Endothelial cell of umbilical vein (primary cell): Measurements from ENCODE around the gene AOC1. TPM values are rescaled to one million over a fixed set of nuclear protein-coding genes. Genes with fewer than 3 reads are reported as not detected.

Experiments used
- BruUV-seq: library from RNA; stranded (reverse); fragments of 400-500 nt; replicated peaks from 2 replicates; lab custom pipeline; 2021; lab: Mats Ljungman, UMichigan
- CTCF ChIA-PET: fragments of 300-600, 350-600 bp; sonication (Branson Sonifier 250); formaldehyde crosslinking; loops from one replicate; lab custom pipeline; 2021; ENCODE audit warnings: antibody characterized with exemption, inconsistent platforms; lab: Charles Lee
- POLR2A ChIA-PET: fragments of 300-600, 350-600 bp; sonication (Branson Sonifier 250); formaldehyde crosslinking; loops from one replicate; lab custom pipeline; 2021; ENCODE audit warnings: antibody characterized with exemption, inconsistent platforms; lab: Charles Lee
- DNase-seq: peaks from one replicate; pipeline ENCODE4 v3.0.0-alpha.2; 2011; ENCODE audit warnings: low read depth, low spot score
- FAIRE-seq: peaks from 2 replicates; lab custom pipeline; 2011; peaks lifted over from hg19 to GRCh38; lab: Jason Lieb, UNC
- H2AFZ ChIP-seq: 2 replicates; pipeline ENCODE4 v1.6.0; 2012; ENCODE audit warnings: low read depth, low read length, control low read depth, inconsistent platforms
- H3K27ac ChIP-seq: 2 replicates; pipeline ENCODE4 v1.5.1; 2011; ENCODE audit warnings: low read depth, mild to moderate bottlenecking, control low read depth, low read length, moderate library complexity; ENCODE audit not compliant: insufficient read depth
- H3K27me3 ChIP-seq, 2 experiments: 2 replicates each; pipeline versions ENCODE4 v1.6.0 to v1.6.1; 2011; ENCODE audit warnings: low read length in 2 of 2, mixed read lengths in 1 of 2; ENCODE audit not compliant: control insufficient read depth in 2 of 2, insufficient read depth in 2 of 2
- H3K36me3 ChIP-seq, 2 experiments: 2 replicates in 1 of 2; 3 replicates in 1 of 2; pipeline ENCODE4 v1.5.1; 2011; ENCODE audit warnings: low read length in 2 of 2, mild to moderate bottlenecking in 1 of 2, moderate library complexity in 1 of 2; ENCODE audit not compliant: control insufficient read depth in 2 of 2, insufficient read depth in 2 of 2; ENCODE audit errors: extremely low read depth in 1 of 2
- H3K4me1 ChIP-seq: 3 replicates; pipeline ENCODE4 v1.5.1; 2011; ENCODE audit warnings: mild to moderate bottlenecking, low read length; ENCODE audit not compliant: control insufficient read depth, insufficient read depth; ENCODE audit errors: extremely low read depth
- H3K4me2 ChIP-seq: 2 replicates; pipeline ENCODE4 v1.6.1; 2011; ENCODE audit warnings: low read length, control low read depth, mixed read lengths; ENCODE audit not compliant: insufficient read depth
- H3K4me3 ChIP-seq, 3 experiments: fragments of 200-600 bp in 1 of 3; sonication (generic), shearing (Covaris generic) in 1 of 3; replicated peaks in 1 of 3; 2 replicates each; pipeline ENCODE4 v1.5.1; 2011 to 2016; ENCODE audit warnings: control low read depth in 3 of 3, low read length in 3 of 3, mild to moderate bottlenecking in 2 of 3, inconsistent platforms in 1 of 3, low read depth in 1 of 3, moderate library complexity in 1 of 3; ENCODE audit not compliant: insufficient read depth in 1 of 3
- H3K79me2 ChIP-seq: 2 replicates; pipeline ENCODE4 v1.6.0; 2012; ENCODE audit warnings: low read length, inconsistent platforms; ENCODE audit not compliant: control insufficient read depth, insufficient read depth
- H3K9ac ChIP-seq: replicated peaks from 2 replicates; pipeline ENCODE3; 2011; ENCODE audit warnings: low read length, control low read depth; ENCODE audit not compliant: insufficient read depth; ENCODE audit errors: extremely low read depth
- H3K9me1 ChIP-seq: replicated peaks from 3 replicates; pipeline ENCODE4 v1.6.0; 2011; ENCODE audit warnings: mild to moderate bottlenecking, low read length; ENCODE audit not compliant: control insufficient read depth, insufficient read depth; ENCODE audit errors: extremely low read depth
- H3K9me3 ChIP-seq: replicated peaks from 2 replicates; pipeline ENCODE4 v1.5.1; 2012; ENCODE audit warnings: low read length, inconsistent platforms; ENCODE audit not compliant: control insufficient read depth, insufficient read depth
- H4K20me1 ChIP-seq: replicated peaks from 2 replicates; pipeline ENCODE3; 2011; ENCODE audit warnings: mild to moderate bottlenecking, low read length; ENCODE audit not compliant: control insufficient read depth, insufficient read depth; ENCODE audit errors: extremely low read depth
- EZH2 ChIP-seq: IDR thresholded peaks from 2 replicates; pipeline ENCODE4 v1.6.1; 2012; ENCODE audit warnings: borderline replicate concordance, low read depth, mild to moderate bottlenecking, moderate library complexity, low read length, inconsistent platforms; ENCODE audit not compliant: severe bottlenecking
- FOS ChIP-seq: IDR thresholded peaks from 2 replicates; pipeline ENCODE4 v1.6.1; 2011; ENCODE audit warnings: mild to moderate bottlenecking, low read length, moderate library complexity, borderline replicate concordance; ENCODE audit not compliant: insufficient read depth
- GATA2 ChIP-seq: IDR thresholded peaks from 2 replicates; pipeline ENCODE4 v1.7.0; 2011; ENCODE audit warnings: low read depth, mild to moderate bottlenecking, moderate library complexity, mixed read lengths, low read length; ENCODE audit not compliant: insufficient read length, insufficient read depth
- JUN ChIP-seq: IDR thresholded peaks from 2 replicates; pipeline ENCODE4 v1.6.1; 2011; ENCODE audit warnings: borderline replicate concordance, low read depth; ENCODE audit not compliant: insufficient read length, insufficient read depth
- MAX ChIP-seq: IDR thresholded peaks from 2 replicates; pipeline ENCODE4 v1.6.1; 2011; ENCODE audit not compliant: insufficient read depth, insufficient read length
- MYC ChIP-seq: IDR thresholded peaks from one replicate; pipeline ENCODE4 v1.6.1; 2011; ENCODE audit warnings: mild to moderate bottlenecking, low read depth, low read length
- POLR2A ChIP-seq: IDR thresholded peaks from 2 replicates; pipeline ENCODE4 v1.6.1; 2012; ENCODE audit warnings: low read depth, mild to moderate bottlenecking, control low read depth, low read length
- POLR2AphosphoS5 ChIP-seq: IDR thresholded peaks from 2 replicates; pipeline ENCODE4 v1.6.1; 2012; ENCODE audit warnings: low read depth, mild to moderate bottlenecking, control low read depth, low read length, moderate library complexity; ENCODE audit not compliant: insufficient read depth
- dilution Hi-C: fragments of 300-500 bp; cut with MboI; formaldehyde crosslinking; loops from one replicate; pipeline ENCODE4 v1.15.0; 2019; ENCODE audit warnings: low sequenced_read_pairs; ENCODE audit not compliant: extremely low pct_ligation_motif_present
- intact Hi-C: fragments of 100-400 bp; cut with micrococcal nuclease; formaldehyde crosslinking; loops from one replicate; pipeline ENCODE4 v1.10.0; 2022
- polyA plus RNA-seq, 4 experiments: library from polyadenylated mRNA; depleted of rRNA in 3 of 4; stranded (reverse) in 3 of 4; unstranded in 1 of 4; fragments of >200 nt; gene quantifications; 2 replicates each; pipeline versions ENCODE4 v1.2.1 to v1.2.3, GENCODE V29; 2011 to 2012; ENCODE audit warnings: missing spikeins in 1 of 4
- total RNA-seq: library from RNA; stranded (reverse); gene quantifications from 2 replicates; pipeline ENCODE4 v1.2.3, GENCODE V29; 2021
- TF ChIP-seq, protein P1 (sequence below), 2 donors: IDR thresholded peaks; 1 replicate in 1 of 2; 2 replicates in 1 of 2; pipeline ENCODE4 v1.5.1; 2011; ENCODE audit warnings: low read length in 2 of 2, mild to moderate bottlenecking in 2 of 2, moderate library complexity in 2 of 2, control low read depth in 1 of 2, inconsistent platforms in 1 of 2, low read depth in 1 of 2; ENCODE audit not compliant: insufficient read depth in 1 of 2; ENCODE audit errors: extremely low read depth in 1 of 2

AOC1 gene
- total and polyA plus RNA-seq, 2 donors (not counting 3 experiments of a cell fraction or from before 2014, with no cell fraction given): not detected

GRCh38 chr7:150823484-150824126 is 28.7 kb upstream of the AOC1 start:
- TF ChIP-seq POLR2A: no peak
- no peak for TF ChIP-seq JUN
- TF ChIP-seq FOS: no peak
- no peak for TF ChIP-seq MYC
- TF ChIP-seq POLR2AphosphoS5: no peak
- no peak for TF ChIP-seq GATA2
- no peak for TF ChIP-seq MAX
- TF ChIP-seq, protein P1, sequence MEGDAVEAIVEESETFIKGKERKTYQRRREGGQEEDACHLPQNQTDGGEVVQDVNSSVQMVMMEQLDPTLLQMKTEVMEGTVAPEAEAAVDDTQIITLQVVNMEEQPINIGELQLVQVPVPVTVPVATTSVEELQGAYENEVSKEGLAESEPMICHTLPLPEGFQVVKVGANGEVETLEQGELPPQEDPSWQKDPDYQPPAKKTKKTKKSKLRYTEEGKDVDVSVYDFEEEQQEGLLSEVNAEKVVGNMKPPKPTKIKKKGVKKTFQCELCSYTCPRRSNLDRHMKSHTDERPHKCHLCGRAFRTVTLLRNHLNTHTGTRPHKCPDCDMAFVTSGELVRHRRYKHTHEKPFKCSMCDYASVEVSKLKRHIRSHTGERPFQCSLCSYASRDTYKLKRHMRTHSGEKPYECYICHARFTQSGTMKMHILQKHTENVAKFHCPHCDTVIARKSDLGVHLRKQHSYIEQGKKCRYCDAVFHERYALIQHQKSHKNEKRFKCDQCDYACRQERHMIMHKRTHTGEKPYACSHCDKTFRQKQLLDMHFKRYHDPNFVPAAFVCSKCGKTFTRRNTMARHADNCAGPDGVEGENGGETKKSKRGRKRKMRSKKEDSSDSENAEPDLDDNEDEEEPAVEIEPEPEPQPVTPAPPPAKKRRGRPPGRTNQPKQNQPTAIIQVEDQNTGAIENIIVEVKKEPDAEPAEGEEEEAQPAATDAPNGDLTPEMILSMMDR (IDR thresholded peaks at IDR 0.05; ENCODE audit: extremely low read depth in 1 of 2, insufficient read depth in 1 of 2, low read depth in 1 of 2, low read length in 2 of 2): no peak
- no peak for TF ChIP-seq EZH2
- H3K4me2 ChIP-seq: no peak overlapping the region
- no peaks in the 10 kb centered on the region for H3K36me3 ChIP-seq
- H3K9me1 ChIP-seq: no peaks in the 10 kb centered on the region
- DNase-seq: no peak
- BruUV-seq: no TSS peak
- POLR2A ChIA-PET: no interaction called here
- H3K27ac ChIP-seq: no peak overlapping the region
- no peaks in the 10 kb centered on the region for H3K79me2 ChIP-seq
- no peaks in the 10 kb centered on the region for H3K4me1 ChIP-seq
- H2AFZ ChIP-seq: no peak overlapping the region
- dilution Hi-C loops (no loop called here), intact Hi-C loops (no loop called here)
- H3K4me3 ChIP-seq: no peak overlapping the region
- no peaks in the 10 kb centered on the region for H4K20me1 ChIP-seq
- H3K9me3 ChIP-seq: no peaks in the 10 kb centered on the region
- FAIRE-seq: no peak
- peaks cover 8 to 16% of the 10 kb centered on the region in 2 experiments for H3K27me3 ChIP-seq
- H3K9ac ChIP-seq: no peak overlapping the region
- CTCF ChIA-PET: interaction anchor here (0.9 kb wide), 1 partner anchor 45 kb away, joined by 3 read pairs; no protein-coding TSS in a partner anchor
